AG20443 (cell line): ENCODE results near the gene KCTD5.
A peak's percentile ranks its signal among the peaks of the same experiment; 100 is the strongest.

Experiments
- DNase-seq: peaks from one replicate; pipeline ENCODE4 v3.0.0; 2012; ENCODE audit warnings: low spot score, mixed read lengths

Gene KCTD5

GRCh38 chr16:2752035-2752849, 69.9 kb downstream of the KCTD5 start, which contains the start of gene SRRM2:
TSS of gene SRRM2 (plus strand) at chr16:2752638. CDS start at chr16:2756365, 3,727 bp downstream.
- peak; percentile 98 for DNase-seq

GRCh38 chr16:2752850-2753732, 70.8 kb downstream of the KCTD5 start:
- DNase-seq: peak; percentile 96

GRCh38 chr16:2753733-2754020, 71.4 kb downstream of the KCTD5 start:
- no peak for DNase-seq

GRCh38 chr16:2755158-2755557, 72.8 kb downstream of the KCTD5 start:
- DNase-seq: no peak

GRCh38 chr16:2756288-2757015, 74.1 kb downstream of the KCTD5 start:
- DNase-seq: no peak

- no peak for DNase-seq
Measured at GRCh38 chr16:2757344-2757743, 75.0 kb downstream of the KCTD5 start.
